Progenitor cell of endocrine pancreas (in vitro differentiated cells): ENCODE data around the gene ZNF76. TPM values are rescaled to one million over a fixed set of nuclear protein-coding genes. Genes with fewer than 3 reads are reported as not detected.

ENCODE experiments used
- DNase-seq: peaks from one replicate; pipeline ENCODE4 v3.0.0; 2021; ENCODE audit warnings: low spot score; ENCODE audit not compliant: unreplicated experiment
- H3K27ac Mint-ChIP-seq: 2 replicates; pipeline ENCODE4 v1.8.0; 2021; ENCODE audit warnings: mild to moderate bottlenecking, moderate library complexity, mixed read lengths
- H3K27me3 Mint-ChIP-seq: 2 replicates; pipeline ENCODE4 v1.8.0; 2021; ENCODE audit warnings: mixed read lengths
- H3K36me3 Mint-ChIP-seq: 2 replicates; pipeline ENCODE4 v1.8.0; 2022; ENCODE audit warnings: mixed read lengths; ENCODE audit not compliant: insufficient read depth
- H3K4me1 Mint-ChIP-seq: 2 replicates; pipeline ENCODE4 v1.8.0; 2021; ENCODE audit warnings: low read depth, mixed read lengths
- H3K4me3 Mint-ChIP-seq: 2 replicates; pipeline ENCODE4 v1.8.0; 2021; ENCODE audit warnings: low read depth, mild to moderate bottlenecking, moderate library complexity, mixed read lengths
- H3K9me3 Mint-ChIP-seq: 2 replicates; pipeline ENCODE4 v1.8.0; 2021; ENCODE audit warnings: low read depth, mixed read lengths
- CTCF ChIP-seq: fragments of 200-600 bp; sonication (generic); IDR thresholded peaks from one replicate; pipeline ENCODE4 v1.5.0; 2021; ENCODE audit warnings: antibody characterized with exemption, mild to moderate bottlenecking; ENCODE audit not compliant: unreplicated experiment
- total RNA-seq: library from RNA; stranded (reverse); gene quantifications from 2 replicates; pipeline ENCODE4 v1.2.1, GENCODE V29; 2021

The ZNF76 gene
- total RNA-seq, 1 donor from 2014 or later: 61.2 TPM

DNA sequence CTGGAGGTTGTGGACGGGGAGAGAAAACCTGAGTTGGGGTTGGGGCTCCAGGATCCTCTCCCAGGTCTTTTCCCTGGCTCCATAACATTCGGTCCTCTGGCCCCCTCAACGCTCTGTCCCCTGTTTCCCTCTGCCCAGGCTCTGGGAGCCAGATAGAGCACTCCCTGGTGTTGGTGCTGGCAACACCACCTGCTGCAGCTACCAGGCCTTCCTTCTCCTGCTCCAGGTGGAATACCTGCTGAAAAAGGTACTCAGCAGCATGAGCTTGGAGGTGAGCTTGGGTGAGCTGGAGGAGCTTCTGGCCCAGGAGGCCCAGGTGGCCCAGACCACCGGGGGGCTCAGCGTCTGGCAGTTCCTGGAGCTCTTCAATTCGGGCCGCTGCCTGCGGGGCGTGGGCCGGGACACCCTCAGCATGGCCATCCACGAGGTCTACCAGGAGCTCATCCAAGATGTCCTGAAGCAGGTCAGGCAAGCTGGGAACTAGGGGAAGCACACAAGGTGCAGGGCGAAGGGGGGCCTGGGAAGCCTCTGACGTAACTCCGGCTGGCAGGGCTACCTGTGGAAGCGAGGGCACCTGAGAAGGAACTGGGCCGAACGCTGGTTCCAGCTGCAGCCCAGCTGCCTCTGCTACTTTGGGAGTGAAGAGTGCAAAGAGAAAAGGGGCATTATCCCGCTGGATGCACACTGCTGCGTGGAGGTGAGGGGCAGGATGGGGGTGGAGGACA, 52.7 kb downstream of the ZNF76 start:
- TF ChIP-seq CTCF: no peak
- no peak for DNase-seq
- no peak overlapping the region for H3K27ac Mint-ChIP-seq
- no peaks in the 10 kb centered on the region for H3K4me1 Mint-ChIP-seq
- no peak overlapping the region for H3K4me3 Mint-ChIP-seq
- H3K27me3 Mint-ChIP-seq: peaks cover 26% of the 10 kb centered on the region
- H3K9me3 Mint-ChIP-seq: no peaks in the 10 kb centered on the region
- H3K36me3 Mint-ChIP-seq: no peaks in the 10 kb centered on the region

DNA sequence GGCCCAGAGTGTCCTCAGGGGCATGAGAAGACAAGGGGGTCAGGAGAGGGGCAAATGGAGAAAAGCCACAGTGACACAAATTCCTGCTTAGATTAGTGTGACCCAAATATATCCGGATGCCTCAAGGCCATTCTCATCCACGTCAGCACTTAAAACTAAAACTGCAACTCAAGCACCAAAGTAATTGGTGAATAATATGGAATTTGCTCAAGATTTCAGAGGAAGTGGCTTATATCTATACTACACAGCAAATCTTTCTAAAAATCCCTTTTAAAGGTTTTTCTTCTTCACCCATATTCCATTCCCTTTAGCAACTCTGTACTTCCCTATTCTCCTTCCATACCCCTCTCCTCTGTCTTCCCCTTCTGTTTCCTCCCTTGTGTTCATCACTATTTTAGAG, 53.3 kb downstream of the ZNF76 start:
- no peaks in the 10 kb centered on the region for H3K9me3 Mint-ChIP-seq
- H3K27me3 Mint-ChIP-seq: peaks cover 30% of the 10 kb centered on the region
- no peak overlapping the region for H3K4me3 Mint-ChIP-seq
- H3K4me1 Mint-ChIP-seq: peaks cover 5% of the 10 kb centered on the region
- no peak for DNase-seq
- no peak overlapping the region for H3K27ac Mint-ChIP-seq
- no peaks in the 10 kb centered on the region for H3K36me3 Mint-ChIP-seq
- no peak for TF ChIP-seq CTCF

- no peaks in the 10 kb centered on the region for H3K9me3 Mint-ChIP-seq
- H3K36me3 Mint-ChIP-seq: peaks cover 1% of the 10 kb centered on the region
- peaks cover 33% of the 10 kb centered on the region for H3K27me3 Mint-ChIP-seq
- TF ChIP-seq CTCF: no peak
- H3K4me3 Mint-ChIP-seq: peak overlapping the region; percentile 84
- H3K27ac Mint-ChIP-seq: peak overlapping the region; percentile 22
- DNase-seq: no peak
- peaks cover 13% of the 10 kb centered on the region for H3K4me1 Mint-ChIP-seq
Measured at GRCh38 chr6:35317483-35318195, 58.1 kb downstream of the ZNF76 start.

DNA sequence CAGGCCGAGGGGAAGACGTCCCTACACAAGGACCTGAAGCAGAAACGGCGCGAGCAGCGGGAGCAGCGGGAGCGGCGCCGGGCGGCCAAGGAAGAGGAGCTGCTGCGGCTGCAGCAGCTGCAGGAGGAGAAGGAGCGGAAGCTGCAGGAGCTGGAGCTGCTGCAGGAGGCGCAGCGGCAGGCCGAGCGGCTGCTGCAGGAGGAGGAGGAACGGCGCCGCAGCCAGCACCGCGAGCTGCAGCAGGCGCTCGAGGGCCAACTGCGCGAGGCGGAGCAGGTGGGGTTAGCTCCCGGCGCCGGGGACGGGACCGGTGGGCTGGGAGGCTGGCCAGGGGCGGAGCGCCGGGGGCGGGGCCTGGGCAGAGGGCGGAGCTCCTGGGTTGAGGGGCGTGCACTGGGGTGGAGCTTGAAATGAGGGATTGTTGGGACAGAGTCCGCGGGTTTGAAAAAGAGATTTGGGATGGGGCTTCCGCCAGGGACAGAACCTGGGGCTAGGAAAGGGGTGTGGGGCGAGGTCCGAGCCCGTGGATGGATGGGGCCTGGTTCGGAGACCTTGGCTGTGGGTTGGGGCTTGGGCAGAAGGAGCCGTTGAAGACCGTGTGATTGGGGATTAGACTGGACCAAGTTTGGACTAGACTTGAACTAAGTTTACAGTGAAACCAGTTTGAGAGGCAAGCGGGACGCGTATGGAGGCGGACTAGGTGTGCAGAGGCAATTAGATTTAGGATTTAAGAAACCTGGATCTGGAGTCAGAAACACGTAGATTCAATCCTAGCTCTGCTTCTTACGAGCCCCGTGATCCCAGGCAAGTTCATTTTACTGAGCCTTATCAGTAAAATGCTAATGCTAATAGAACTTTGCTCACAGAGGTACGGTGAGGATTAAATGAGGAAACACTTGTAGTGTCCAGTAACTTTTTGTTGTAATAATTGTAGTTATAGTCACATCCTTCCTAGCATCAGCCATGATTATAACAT, 58.9 kb downstream of the ZNF76 start:
- H3K9me3 Mint-ChIP-seq: no peaks in the 10 kb centered on the region
- TF ChIP-seq CTCF: no peak
- peak overlapping the region; percentile 34 for H3K27ac Mint-ChIP-seq

More for the DNA sequence above, 58.9 kb downstream of the ZNF76 start:
- Mint-ChIP-seq H3K4me3 (peak overlapping the region; percentile 84), H3K36me3 (peaks cover 1% of the 10 kb centered on the region), H3K27me3 (peaks cover 32% of the 10 kb centered on the region), H3K4me1 (peaks cover 13% of the 10 kb centered on the region)
- peak; percentile 92 for DNase-seq
